Hematopoietic multipotent progenitor cell (in vitro differentiated cells): ENCODE results near the gene VN1R4. TPM values are rescaled to one million over a fixed set of nuclear protein-coding genes. Genes with fewer than 3 reads are reported as not detected.

Source experiments
- total RNA-seq: library from RNA; depleted of rRNA; stranded (reverse); fragments of >200 nt; gene quantifications from one replicate; pipeline ENCODE4 v1.2.3, GENCODE V29; 2012

The VN1R4 gene
- total RNA-seq, 1 donor = not detected

Other genes with a start within 250 kb of the VN1R4 start
- not detected for gene ERVV-2, start 223.0 kb downstream of the VN1R4 start, total RNA-seq
- gene ZNF160, start 164.3 kb downstream of the VN1R4 start, total RNA-seq = 33.4 TPM
- 4.6 TPM for gene ZNF415, start 134.8 kb downstream of the VN1R4 start, total RNA-seq
- gene ZNF347, start 108.7 kb downstream of the VN1R4 start, total RNA-seq = 3.2 TPM
- 6.2 TPM for gene ZNF665, start 74.4 kb downstream of the VN1R4 start, total RNA-seq
- 11.3 TPM for gene ZNF677, start 12.8 kb downstream of the VN1R4 start, total RNA-seq
- under 0.01 TPM for gene VN1R2, start 9.4 kb downstream of the VN1R4 start, total RNA-seq
- 3.5 TPM for gene ZNF845, start 66.0 kb upstream of the VN1R4 start, total RNA-seq
- 8.6 TPM for gene ZNF525, start 98.0 kb upstream of the VN1R4 start, total RNA-seq
- 10.2 TPM for gene ZNF765, start 127.4 kb upstream of the VN1R4 start, total RNA-seq
- 8.6 TPM for gene ZNF761, start 164.3 kb upstream of the VN1R4 start, total RNA-seq
- 2.2 TPM for gene ZNF813, start 200.0 kb upstream of the VN1R4 start, total RNA-seq